Panc1 (cell line): ENCODE data around the gene ROCK2. TPM values are rescaled to one million over a fixed set of nuclear protein-coding genes. Genes with fewer than 3 reads are reported as not detected.
"Not testable (repeated sequence)": the region's sequence is repeated elsewhere in the genome, so short reads cannot be mapped to it uniquely, and the experiment has no call there.

ENCODE experiments used
- ATAC-seq: fragments of 200-7000 bp; cut with Tn5 transposase; 2 replicates; pipeline ENCODE4 v1.9.1; 2020; ENCODE audit warnings: mild to moderate bottlenecking, moderate library complexity
- BruUV-seq: library from RNA; stranded (reverse); fragments of 400-500 nt; replicated peaks from 2 replicates; lab custom pipeline; 2021; lab: Mats Ljungman, UMichigan
- CTCF ChIA-PET: fragments of 300-600 bp; sonication (Branson Sonifier 250); formaldehyde crosslinking; loops from one replicate; lab custom pipeline; 2022; ENCODE audit warnings: antibody characterized with exemption; lab: Charles Lee
- POLR2A ChIA-PET: fragments of 300-600 bp; sonication (Branson Sonifier 250); formaldehyde crosslinking; loops from one replicate; lab custom pipeline; 2022; ENCODE audit warnings: antibody characterized with exemption; lab: Charles Lee
- DNase-seq: peaks from one replicate; pipeline ENCODE4 v3.0.0-alpha.2; 2010; ENCODE audit warnings: low read depth, low spot score
- H3K27ac ChIP-seq: 2 replicates; pipeline ENCODE4 v1.5.1; 2011; ENCODE audit warnings: mild to moderate bottlenecking, low read length, inconsistent platforms
- H3K27me3 ChIP-seq: fragments of 200-500 bp; sonication (Bioruptor generic); 2 replicates; pipeline ENCODE4 v1.6.0; 2014; ENCODE audit warnings: low read length, inconsistent platforms; ENCODE audit not compliant: control insufficient read depth, insufficient read depth
- H3K36me3 ChIP-seq: fragments of 200-500 bp; sonication (Bioruptor generic); 2 replicates; pipeline ENCODE4 v1.5.1; 2014; ENCODE audit warnings: inconsistent platforms, mild to moderate bottlenecking, low read length, moderate library complexity; ENCODE audit not compliant: control insufficient read depth, insufficient read depth
- H3K4me1 ChIP-seq: 2 replicates; pipeline ENCODE4 v1.5.1; 2011; ENCODE audit warnings: inconsistent platforms, mild to moderate bottlenecking, low read length, moderate library complexity; ENCODE audit not compliant: control insufficient read depth, insufficient read depth
- H3K4me3 ChIP-seq, 2 experiments: 2 replicates each; pipeline ENCODE4 v1.5.1; 2011 to 2012; ENCODE audit warnings: low read depth in 2 of 2, low read length in 2 of 2, mild to moderate bottlenecking in 2 of 2, inconsistent platforms in 1 of 2, moderate library complexity in 1 of 2
- H3K9me3 ChIP-seq: fragments of 200-500 bp; sonication (Bioruptor generic); 2 replicates; pipeline ENCODE4 v1.5.1; 2014; ENCODE audit warnings: low read depth, mild to moderate bottlenecking, inconsistent platforms, low read length, moderate library complexity; ENCODE audit not compliant: control insufficient read depth, insufficient read depth
- CTCF ChIP-seq: fragments of 450-650 bp; IDR thresholded peaks from 2 replicates; pipeline ENCODE4 v1.5.1; 2017; ENCODE audit warnings: mild to moderate bottlenecking
- POLR2AphosphoS5 ChIP-seq: IDR thresholded peaks from 2 replicates; pipeline ENCODE4 v1.6.1; 2012; ENCODE audit warnings: mild to moderate bottlenecking, low read depth, low read length, moderate library complexity
- SIN3A ChIP-seq: IDR thresholded peaks from 2 replicates; pipeline ENCODE4 v1.6.1; 2012; ENCODE audit warnings: low read depth, mild to moderate bottlenecking, low read length, moderate library complexity, borderline replicate concordance; ENCODE audit not compliant: insufficient read depth
- TCF7L2 ChIP-seq: IDR thresholded peaks from 2 replicates; pipeline ENCODE4 v1.6.1; 2011; ENCODE audit warnings: mild to moderate bottlenecking, low read depth, low read length, inconsistent platforms
- in situ Hi-C: cut with HindIII; loops from 2 replicates; pipeline ENCODE4 v1.10.0; 2016; ENCODE audit warnings: low sequenced_read_pairs, low pct_unique_long_range_greater_than_20kb
- intact Hi-C: fragments of 100-400 bp; cut with micrococcal nuclease; formaldehyde crosslinking; loops from one replicate; pipeline ENCODE4 v1.10.0; 2022; ENCODE audit not compliant: unreplicated experiment
- total RNA-seq: library from RNA; stranded (reverse); gene quantifications from one replicate; pipeline ENCODE4 v1.2.1, GENCODE V29; 2021; ENCODE audit not compliant: unreplicated experiment
- TF ChIP-seq, protein P1 (sequence below), 2 experiments: IDR thresholded peaks; 2 replicates each; pipeline ENCODE4 v1.6.1; 2011 to 2012; ENCODE audit warnings: low read depth in 2 of 2, control low read depth in 1 of 2, low read length in 1 of 2, mild to moderate bottlenecking in 1 of 2, moderate library complexity in 1 of 2; ENCODE audit not compliant: insufficient read depth in 1 of 2

The ROCK2 gene
- total RNA-seq, 1 experiment from 2014 or later, result 47.9 TPM

DNA sequence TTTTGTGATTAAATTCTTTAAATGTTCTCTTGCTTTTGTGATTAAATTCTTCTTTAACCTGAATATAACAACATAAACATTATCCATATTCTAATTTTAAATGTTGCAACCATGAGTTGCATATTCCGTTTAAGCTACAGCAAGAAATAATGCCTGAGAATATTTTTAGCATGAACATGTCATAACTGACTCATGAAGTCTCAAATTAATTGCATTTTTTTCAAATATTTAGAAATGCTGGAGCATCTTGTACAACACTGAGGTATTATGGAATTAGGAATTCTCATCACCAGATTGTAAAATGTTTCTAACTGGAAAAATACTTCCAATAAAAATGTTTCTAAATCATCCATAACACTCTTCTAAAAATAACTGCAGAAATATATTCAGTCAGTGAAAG is 14.7 kb downstream of the ROCK2 start:
- in situ Hi-C loops (no loop called here), intact Hi-C loops (no loop called here)
- POLR2A ChIA-PET, result no interaction called here
- Histone ChIP-seq H3K27me3 (no peaks in the 10 kb centered on the region), H3K4me1 (peaks cover 5% of the 10 kb centered on the region; the same call in 1 of the 2 replicates), H3K9me3 (no peaks in the 10 kb centered on the region), H3K4me3 (no peak overlapping the region), H3K27ac (no peak overlapping the region), H3K36me3 (no peaks in the 10 kb centered on the region)
- BruUV-seq, result TSS peak; percentile 6
- no peak for ATAC-seq
- TF ChIP-seq POLR2AphosphoS5, result no peak
- no peak for TF ChIP-seq TCF7L2
- TF ChIP-seq CTCF, result no peak
- CTCF ChIA-PET, result interaction anchor here (0.6 to 0.7 kb wide), 2 partner anchors 10 to 20 kb away, joined by 3 read pairs; no protein-coding TSS in a partner anchor
- no peak for DNase-seq

- in situ Hi-C loops, DNase-seq, H3K27ac ChIP-seq, POLR2A ChIA-PET, BruUV-seq, H3K4me3 ChIP-seq, CTCF ChIA-PET, intact Hi-C loops, H3K9me3 ChIP-seq, H3K4me1 ChIP-seq, H3K36me3 ChIP-seq, ATAC-seq, H3K27me3 ChIP-seq: not testable (repeated sequence)
These were observed 15.9 kb downstream of the ROCK2 start for GRCh38 chr2:11328522-11328921.

DNA sequence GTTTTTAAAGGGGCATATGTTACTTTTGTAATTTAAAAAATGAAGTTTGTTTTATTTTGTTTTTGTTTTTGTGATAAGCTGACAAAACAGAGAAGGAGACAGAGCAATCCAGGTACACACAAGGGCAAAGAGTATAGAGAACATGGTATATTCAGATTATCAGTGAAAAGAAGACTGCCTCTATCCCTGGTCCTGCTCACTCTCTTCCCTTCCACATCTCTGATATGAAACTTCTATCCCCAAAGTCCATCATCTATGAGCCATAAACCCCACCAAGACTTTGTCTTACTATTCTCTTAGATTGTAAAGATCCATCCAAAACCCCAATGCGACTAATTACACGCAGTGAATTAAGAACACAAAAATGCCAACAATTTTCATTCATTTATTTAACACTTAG is 16.6 kb downstream of the ROCK2 start:
- in situ Hi-C loops, result no loop called here
- CTCF ChIA-PET, result no interaction called here
- H3K4me3 ChIP-seq, result no peak overlapping the region

More for the DNA sequence above, 16.6 kb downstream of the ROCK2 start:
- POLR2A ChIA-PET, result no interaction called here
- Histone ChIP-seq H3K27ac (no peak overlapping the region), H3K9me3 (no peaks in the 10 kb centered on the region), H3K4me1 (peaks cover 5% of the 10 kb centered on the region; the same call in 1 of the 2 replicates), H3K36me3 (no peaks in the 10 kb centered on the region), H3K27me3 (no peaks in the 10 kb centered on the region)
- BruUV-seq, result no TSS peak
- ATAC-seq (no peak), DNase-seq (no peak)
- TF ChIP-seq TCF7L2 (no peak), POLR2AphosphoS5 (no peak), SIN3A (no peak), CTCF (no peak)
- TF ChIP-seq, protein P1, sequence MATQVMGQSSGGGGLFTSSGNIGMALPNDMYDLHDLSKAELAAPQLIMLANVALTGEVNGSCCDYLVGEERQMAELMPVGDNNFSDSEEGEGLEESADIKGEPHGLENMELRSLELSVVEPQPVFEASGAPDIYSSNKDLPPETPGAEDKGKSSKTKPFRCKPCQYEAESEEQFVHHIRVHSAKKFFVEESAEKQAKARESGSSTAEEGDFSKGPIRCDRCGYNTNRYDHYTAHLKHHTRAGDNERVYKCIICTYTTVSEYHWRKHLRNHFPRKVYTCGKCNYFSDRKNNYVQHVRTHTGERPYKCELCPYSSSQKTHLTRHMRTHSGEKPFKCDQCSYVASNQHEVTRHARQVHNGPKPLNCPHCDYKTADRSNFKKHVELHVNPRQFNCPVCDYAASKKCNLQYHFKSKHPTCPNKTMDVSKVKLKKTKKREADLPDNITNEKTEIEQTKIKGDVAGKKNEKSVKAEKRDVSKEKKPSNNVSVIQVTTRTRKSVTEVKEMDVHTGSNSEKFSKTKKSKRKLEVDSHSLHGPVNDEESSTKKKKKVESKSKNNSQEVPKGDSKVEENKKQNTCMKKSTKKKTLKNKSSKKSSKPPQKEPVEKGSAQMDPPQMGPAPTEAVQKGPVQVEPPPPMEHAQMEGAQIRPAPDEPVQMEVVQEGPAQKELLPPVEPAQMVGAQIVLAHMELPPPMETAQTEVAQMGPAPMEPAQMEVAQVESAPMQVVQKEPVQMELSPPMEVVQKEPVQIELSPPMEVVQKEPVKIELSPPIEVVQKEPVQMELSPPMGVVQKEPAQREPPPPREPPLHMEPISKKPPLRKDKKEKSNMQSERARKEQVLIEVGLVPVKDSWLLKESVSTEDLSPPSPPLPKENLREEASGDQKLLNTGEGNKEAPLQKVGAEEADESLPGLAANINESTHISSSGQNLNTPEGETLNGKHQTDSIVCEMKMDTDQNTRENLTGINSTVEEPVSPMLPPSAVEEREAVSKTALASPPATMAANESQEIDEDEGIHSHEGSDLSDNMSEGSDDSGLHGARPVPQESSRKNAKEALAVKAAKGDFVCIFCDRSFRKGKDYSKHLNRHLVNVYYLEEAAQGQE (IDR thresholded peaks at IDR 0.05; ENCODE audit: insufficient read depth in 1 of 2, low read depth in 2 of 2, low read length in 1 of 2), result no peak
- intact Hi-C loops, result no loop called here
